ENCODE measurements around the gene NHP2. TPM values are rescaled to one million over a fixed set of nuclear protein-coding genes. Genes with fewer than 3 reads are reported as not detected.

NHP2 gene
- total and polyA plus RNA-seq, 9 of the 15 experiments (the other 6 are each of a cell fraction or from before 2014, with no cell fraction given): 52.8 to 622 (median 144) TPM

DNA sequence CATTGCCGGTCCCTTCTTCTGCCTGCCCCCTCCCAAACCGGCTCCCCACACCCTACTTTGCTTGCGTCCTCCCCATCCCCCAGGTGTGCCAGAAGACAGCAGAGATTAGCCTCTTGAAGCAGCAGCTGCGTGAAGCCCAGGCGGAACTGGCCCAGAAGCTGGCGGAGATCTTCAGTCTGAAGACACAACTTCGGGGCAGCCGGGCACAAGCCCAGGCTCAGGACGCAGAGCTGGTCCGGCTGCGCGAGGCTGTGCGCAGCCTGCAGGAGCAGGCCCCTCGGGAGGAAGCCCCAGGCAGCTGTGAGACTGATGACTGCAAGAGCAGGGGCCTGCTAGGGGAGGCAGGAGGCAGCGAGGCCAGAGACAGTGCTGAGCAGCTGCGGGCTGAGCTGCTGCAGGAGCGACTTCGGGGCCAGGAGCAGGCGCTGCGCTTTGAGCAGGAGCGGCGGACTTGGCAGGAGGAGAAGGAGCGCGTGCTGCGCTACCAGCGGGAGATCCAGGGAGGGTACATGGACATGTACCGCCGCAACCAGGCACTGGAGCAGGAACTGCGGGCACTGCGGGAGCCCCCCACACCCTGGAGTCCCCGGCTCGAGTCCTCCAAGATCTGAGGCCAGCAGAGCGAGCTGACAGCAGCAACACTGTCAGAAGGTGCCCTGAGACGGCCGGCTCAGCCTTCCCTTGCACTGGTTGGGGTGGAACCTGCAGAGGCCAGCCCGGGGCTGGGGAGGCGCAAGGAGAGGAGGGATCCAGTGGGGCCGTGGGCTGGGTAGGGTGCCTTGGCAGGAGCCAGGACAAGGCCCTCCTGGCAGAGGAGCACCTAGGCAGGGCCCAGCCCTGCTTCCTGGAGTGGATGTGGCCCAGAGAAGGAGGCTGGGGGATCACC, 32.1 kb downstream of the NHP2 start (continued):
- TF ChIP-seq, protein P1, sequence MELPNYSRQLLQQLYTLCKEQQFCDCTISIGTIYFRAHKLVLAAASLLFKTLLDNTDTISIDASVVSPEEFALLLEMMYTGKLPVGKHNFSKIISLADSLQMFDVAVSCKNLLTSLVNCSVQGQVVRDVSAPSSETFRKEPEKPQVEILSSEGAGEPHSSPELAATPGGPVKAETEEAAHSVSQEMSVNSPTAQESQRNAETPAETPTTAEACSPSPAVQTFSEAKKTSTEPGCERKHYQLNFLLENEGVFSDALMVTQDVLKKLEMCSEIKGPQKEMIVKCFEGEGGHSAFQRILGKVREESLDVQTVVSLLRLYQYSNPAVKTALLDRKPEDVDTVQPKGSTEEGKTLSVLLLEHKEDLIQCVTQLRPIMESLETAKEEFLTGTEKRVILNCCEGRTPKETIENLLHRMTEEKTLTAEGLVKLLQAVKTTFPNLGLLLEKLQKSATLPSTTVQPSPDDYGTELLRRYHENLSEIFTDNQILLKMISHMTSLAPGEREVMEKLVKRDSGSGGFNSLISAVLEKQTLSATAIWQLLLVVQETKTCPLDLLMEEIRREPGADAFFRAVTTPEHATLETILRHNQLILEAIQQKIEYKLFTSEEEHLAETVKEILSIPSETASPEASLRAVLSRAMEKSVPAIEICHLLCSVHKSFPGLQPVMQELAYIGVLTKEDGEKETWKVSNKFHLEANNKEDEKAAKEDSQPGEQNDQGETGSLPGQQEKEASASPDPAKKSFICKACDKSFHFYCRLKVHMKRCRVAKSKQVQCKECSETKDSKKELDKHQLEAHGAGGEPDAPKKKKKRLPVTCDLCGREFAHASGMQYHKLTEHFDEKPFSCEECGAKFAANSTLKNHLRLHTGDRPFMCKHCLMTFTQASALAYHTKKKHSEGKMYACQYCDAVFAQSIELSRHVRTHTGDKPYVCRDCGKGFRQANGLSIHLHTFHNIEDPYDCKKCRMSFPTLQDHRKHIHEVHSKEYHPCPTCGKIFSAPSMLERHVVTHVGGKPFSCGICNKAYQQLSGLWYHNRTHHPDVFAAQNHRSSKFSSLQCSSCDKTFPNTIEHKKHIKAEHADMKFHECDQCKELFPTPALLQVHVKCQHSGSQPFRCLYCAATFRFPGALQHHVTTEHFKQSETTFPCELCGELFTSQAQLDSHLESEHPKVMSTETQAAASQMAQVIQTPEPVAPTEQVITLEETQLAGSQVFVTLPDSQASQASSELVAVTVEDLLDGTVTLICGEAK (IDR thresholded peaks at IDR 0.05): no peak
- TF ChIP-seq, protein P1 (CRISPR knock-in tag; IDR thresholded peaks at IDR 0.05): no peak
- TF ChIP-seq DACH1 (IDR thresholded peaks at IDR 0.05; ENCODE audit: partially characterized antibody) (no peak), MAFK (IDR thresholded peaks at IDR 0.05; ENCODE audit: low read length) (no peak), ZNF644 (tag; IDR thresholded peaks at IDR 0.05; ENCODE audit: low read depth) (no peak), FUS (optimal IDR thresholded peaks at IDR 0.05; ENCODE audit: low read depth, low read length) (no peak), MEF2D (tag; conservative IDR thresholded peaks at IDR 0.05; ENCODE audit: low read depth) (no peak)
- TF ChIP-seq, protein P2, sequence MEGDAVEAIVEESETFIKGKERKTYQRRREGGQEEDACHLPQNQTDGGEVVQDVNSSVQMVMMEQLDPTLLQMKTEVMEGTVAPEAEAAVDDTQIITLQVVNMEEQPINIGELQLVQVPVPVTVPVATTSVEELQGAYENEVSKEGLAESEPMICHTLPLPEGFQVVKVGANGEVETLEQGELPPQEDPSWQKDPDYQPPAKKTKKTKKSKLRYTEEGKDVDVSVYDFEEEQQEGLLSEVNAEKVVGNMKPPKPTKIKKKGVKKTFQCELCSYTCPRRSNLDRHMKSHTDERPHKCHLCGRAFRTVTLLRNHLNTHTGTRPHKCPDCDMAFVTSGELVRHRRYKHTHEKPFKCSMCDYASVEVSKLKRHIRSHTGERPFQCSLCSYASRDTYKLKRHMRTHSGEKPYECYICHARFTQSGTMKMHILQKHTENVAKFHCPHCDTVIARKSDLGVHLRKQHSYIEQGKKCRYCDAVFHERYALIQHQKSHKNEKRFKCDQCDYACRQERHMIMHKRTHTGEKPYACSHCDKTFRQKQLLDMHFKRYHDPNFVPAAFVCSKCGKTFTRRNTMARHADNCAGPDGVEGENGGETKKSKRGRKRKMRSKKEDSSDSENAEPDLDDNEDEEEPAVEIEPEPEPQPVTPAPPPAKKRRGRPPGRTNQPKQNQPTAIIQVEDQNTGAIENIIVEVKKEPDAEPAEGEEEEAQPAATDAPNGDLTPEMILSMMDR (IDR thresholded peaks at IDR 0.05 in 2 of 3, conservative IDR thresholded peaks at IDR 0.05 in 1 of 3; ENCODE audit: insufficient read depth in 2 of 3, low read depth in 1 of 3, low read length in 3 of 3): no peak
- TF ChIP-seq, protein P3, sequence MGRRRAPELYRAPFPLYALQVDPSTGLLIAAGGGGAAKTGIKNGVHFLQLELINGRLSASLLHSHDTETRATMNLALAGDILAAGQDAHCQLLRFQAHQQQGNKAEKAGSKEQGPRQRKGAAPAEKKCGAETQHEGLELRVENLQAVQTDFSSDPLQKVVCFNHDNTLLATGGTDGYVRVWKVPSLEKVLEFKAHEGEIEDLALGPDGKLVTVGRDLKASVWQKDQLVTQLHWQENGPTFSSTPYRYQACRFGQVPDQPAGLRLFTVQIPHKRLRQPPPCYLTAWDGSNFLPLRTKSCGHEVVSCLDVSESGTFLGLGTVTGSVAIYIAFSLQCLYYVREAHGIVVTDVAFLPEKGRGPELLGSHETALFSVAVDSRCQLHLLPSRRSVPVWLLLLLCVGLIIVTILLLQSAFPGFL (CRISPR knock-in tag; IDR thresholded peaks at IDR 0.05): no peak
- TF ChIP-seq, protein P4, sequence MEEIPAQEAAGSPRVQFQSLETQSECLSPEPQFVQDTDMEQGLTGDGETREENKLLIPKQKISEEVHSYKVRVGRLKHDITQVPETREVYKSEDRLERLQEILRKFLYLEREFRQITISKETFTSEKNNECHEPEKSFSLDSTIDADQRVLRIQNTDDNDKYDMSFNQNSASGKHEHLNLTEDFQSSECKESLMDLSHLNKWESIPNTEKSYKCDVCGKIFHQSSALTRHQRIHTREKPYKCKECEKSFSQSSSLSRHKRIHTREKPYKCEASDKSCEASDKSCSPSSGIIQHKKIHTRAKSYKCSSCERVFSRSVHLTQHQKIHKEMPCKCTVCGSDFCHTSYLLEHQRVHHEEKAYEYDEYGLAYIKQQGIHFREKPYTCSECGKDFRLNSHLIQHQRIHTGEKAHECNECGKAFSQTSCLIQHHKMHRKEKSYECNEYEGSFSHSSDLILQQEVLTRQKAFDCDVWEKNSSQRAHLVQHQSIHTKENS (CRISPR knock-in tag; IDR thresholded peaks at IDR 0.05): no peak

Measured in K562 (cell line).